Activated CD8-positive, alpha-beta memory T cell treated with anti-CD3 and anti-CD28 coated beads, Interleukin-2, amount 50 U/mL, for 48 hours (primary cell): ENCODE data around the gene CRNKL1.

Experiments used
- DNase-seq: peaks from one replicate; pipeline ENCODE4 v3.0.0-alpha.2; 2020

The CRNKL1 gene

GRCh38 chr20:20052074-20052970 lies at the start of gene CRNKL1, which contains the start of gene CFAP61:
CRNKL1 (minus strand) TSS chr20:20052466; CDS start chr20:20052342, 124 bp downstream.
CFAP61 (plus strand) TSS chr20:20052532; CDS start chr20:20056654, 4,122 bp downstream.
- peak; percentile 97 for DNase-seq

- DNase-seq: no peak
Measured at GRCh38 chr20:20100881-20101280, 48.6 kb upstream of the CRNKL1 start.

DNA sequence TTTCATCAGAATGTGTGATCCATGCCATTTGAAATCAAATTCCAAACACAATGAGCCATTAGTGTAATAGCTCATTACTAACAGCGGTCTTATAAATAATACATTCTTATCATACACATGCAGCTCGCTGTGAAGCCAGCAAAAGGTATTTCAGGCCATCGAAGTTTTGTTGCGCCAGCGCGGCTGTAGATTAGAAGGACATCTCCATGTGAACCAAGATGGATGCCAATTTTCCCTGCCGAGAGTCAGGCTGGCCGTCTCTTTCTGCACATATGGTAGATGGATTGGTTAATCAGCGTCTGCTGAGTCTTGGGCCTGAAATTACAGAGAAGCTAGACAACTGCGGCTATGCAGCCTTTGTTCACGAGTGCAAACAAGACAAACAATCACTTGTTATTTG lies 44.2 kb upstream of the CRNKL1 start:
- DNase-seq: no peak

DNA sequence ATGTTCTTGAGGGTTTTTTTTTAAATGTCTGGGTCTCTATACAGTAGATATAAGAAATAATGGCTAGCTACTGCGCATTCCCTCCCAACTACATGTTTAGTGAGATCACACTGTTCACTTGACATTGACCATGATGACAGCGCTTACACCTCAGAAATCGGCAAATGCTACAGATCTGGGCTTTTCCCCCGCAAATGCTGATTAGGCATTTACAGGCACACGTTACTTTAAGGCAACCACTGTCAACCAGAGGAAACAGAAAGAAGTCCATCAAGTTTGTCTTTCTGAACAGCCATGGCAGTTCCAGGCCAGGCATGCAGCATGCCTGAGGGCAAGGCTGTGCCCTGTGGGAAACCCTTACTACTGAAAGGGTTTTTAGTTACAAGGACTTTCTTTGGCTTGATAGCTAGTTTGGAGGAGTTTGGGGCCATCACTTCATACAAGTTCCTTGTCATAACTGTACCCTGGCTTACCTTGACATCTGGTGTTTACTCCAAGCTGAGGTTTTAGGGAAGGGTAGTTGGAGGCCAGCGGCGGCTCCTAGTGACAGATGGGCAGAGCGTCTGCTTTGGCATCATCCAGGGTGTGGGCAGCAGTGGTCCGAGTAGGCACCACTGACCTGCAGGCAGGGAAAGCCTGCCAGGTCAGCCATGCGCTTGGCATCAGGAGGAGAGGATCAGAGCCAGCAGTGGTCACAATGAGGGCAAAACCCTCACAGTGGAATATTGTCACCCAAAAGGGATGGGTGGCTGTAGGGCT lies 43.0 kb upstream of the CRNKL1 start:
- DNase-seq: no peak

- DNase-seq: no peak
Measured at GRCh38 chr20:20094410-20094809, 42.1 kb upstream of the CRNKL1 start.

GRCh38 chr20:20092827-20093226 lies 40.6 kb upstream of the CRNKL1 start:
- DNase-seq: no peak

DNA sequence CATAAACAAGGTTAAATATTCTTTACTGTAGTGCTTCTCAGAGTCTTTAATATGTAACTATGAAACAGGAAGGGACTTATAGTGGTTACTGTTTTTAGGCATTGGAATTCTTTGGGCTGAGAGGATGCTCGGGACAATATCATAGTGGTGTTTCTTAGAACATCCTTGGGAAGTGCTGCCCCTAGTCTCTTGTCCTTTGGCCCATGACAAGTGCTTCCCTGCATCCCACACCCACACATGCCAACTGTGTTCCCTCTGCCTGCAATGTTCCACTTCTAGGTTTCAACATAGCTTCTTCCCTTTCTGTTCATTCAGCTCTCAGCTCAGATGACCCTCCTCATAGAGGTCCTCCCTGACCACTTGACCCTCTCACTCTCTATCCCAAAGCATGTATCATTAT lies 37.7 kb upstream of the CRNKL1 start:
- DNase-seq: no peak

DNA sequence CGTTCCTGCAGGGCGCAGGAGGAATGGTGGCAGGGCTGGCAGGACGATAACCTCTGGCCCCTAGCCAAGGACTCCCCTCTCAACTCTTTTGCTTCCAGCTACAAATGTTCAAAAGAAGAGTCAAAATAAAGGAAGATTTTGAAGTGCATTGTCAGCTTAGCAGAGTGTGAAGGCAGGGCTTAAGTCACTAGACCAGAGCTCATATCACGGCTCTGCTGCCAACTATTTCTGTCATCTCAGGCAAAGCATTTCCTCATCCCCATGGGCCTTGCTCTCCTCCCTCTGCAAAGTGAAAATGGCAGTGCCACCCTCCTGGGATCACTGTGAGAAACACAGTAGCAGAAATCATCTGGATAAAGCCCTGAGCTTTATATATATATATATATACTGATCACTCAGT lies 36.8 kb upstream of the CRNKL1 start:
- no peak for DNase-seq

DNA sequence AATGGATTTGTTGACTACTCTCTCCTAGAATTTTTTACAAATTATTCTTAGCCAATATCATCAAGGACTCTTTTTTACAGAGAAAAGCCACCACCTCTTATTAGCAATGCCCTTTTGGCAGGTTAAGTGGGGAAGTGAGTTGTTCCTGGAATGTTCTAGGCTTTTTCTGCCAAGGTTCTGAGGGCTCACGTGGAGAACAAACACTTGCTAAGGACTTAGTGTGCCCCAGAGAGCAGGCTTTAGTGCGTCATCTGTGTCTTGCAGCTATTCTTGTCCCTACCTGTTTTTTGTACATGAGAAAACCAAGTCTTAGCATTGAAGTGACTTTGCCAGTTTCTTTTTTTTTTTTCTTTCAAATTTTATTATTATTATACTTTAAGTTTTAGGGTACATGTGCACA lies 33.5 kb upstream of the CRNKL1 start:
- DNase-seq: no peak

DNA sequence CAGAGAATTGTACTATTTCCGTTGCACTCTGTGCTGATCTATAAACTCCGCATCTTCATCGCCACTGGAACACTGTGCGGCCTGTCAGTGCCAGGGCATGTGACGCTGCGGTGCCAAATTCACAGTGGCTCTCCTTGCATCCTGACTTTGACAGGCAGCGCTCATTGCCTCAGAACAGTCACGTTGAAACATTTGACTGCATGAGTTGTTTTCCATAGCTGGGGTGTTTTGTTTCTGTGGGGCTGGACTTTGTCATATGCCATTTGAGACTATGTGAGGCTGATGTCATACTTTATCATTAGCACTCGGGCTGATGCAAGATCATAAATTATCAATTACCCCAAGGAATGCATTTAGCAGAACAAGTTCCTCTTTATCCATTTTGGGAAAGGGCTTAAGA lies 32.8 kb upstream of the CRNKL1 start:
- DNase-seq: no peak

GRCh38 chr20:20084296-20084752 lies 32.1 kb upstream of the CRNKL1 start:
- DNase-seq: no peak

- no peak for DNase-seq
Measured at GRCh38 chr20:20083807-20084206, 31.5 kb upstream of the CRNKL1 start.

GRCh38 chr20:20079102-20079784 lies 27.0 kb upstream of the CRNKL1 start:
- DNase-seq: no peak

GRCh38 chr20:20078041-20078440 lies 25.8 kb upstream of the CRNKL1 start:
- no peak for DNase-seq

DNA sequence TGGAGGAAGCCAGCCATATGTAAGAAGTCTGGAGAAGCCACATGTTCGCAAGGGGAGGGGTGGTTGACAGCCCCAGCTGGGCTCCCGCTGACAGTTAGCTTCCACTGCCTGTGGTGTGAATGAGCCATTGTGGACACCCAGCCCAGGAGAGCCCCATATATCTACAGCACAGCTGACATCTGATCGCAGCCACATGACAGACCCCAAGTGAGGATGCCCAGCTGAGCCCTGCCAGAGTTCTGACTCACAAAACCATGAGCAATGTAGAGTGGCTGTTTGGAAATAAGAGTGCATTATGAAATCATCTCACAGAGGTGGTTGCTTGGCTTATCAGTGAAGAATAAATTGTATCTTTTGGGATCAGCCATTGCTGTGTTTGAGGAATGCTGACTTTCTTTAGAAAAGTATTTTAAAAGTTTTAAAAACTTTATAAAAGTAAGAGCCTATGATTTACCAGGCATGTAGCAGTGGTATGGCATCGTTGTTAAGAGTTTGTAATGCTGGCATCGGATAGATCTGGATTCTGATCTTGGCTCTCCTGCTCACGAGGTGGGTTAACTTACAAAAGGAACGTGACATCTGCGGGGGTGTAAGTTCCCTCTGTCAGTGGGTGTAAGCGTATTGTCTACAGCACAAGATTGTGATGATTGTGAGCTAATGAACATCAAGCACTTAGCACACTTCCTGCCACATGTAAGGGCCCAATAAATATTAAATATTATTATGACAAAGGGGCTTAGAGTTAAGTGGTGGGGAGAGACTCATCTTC lies 24.2 kb upstream of the CRNKL1 start:
- DNase-seq: no peak

DNA sequence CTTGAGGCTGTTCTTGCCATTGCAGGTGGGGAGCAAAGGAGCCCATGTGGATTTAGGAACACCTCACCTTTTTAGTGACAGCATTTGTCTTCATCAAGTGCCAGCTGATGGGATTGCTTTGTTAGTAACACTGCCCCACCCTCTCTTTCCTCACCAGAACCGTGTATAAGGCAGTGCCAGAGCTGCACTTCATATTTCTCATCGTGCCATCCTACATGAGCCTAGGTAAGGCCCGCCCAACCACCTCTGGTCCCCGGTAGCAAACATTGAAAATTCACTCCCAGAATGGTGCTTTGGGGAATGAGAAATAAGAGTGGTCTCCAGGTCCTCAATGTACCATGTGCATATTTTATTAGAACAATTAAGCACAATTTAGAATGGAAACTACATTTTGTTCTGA lies 22.8 kb upstream of the CRNKL1 start:
- DNase-seq: no peak

- no peak for DNase-seq
Measured at GRCh38 chr20:20073801-20074371, 21.6 kb upstream of the CRNKL1 start.

DNA sequence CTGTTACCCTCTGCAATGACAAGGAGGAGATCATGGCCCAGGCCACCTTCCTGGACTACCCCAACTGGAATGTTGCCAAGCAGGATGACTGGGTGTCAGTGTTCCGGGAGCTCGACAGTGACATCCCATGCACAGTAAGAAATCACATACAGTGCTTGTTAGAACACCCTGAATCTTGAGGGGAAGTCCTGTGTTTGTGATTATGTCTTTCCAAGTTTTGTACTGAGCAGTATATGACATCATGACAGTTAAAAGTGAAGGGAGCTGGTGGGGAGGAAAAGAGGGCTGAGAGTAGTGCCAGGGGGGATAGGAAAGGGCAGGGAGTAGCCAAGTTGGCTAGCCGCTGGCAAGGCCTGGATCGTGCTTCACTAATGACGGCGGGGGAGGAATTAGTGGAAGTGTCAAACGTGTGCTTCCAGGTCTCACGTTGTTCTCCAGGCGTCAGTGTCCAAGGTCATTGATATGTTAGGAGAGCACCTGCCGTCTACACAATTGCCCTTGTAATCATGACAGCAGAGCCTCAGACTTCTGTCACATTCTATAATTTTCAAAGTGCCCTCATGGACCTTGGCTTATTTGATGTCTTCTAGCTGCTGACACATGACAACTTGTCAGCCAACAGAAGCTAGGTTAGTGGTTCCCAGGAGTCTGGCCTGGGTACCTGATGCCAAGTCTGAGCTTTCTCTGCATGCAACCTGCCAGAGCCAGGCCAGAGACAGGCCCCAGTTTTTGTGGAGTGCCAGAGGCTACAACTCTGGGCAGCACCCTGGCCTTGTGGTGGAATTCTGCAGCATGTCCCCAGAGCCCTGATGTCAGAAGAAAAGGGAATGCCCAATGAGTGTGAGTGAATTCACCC lies 18.8 kb upstream of the CRNKL1 start:
- no peak for DNase-seq

- no peak for DNase-seq
Measured at GRCh38 chr20:20065361-20065760, 13.1 kb upstream of the CRNKL1 start.

DNA sequence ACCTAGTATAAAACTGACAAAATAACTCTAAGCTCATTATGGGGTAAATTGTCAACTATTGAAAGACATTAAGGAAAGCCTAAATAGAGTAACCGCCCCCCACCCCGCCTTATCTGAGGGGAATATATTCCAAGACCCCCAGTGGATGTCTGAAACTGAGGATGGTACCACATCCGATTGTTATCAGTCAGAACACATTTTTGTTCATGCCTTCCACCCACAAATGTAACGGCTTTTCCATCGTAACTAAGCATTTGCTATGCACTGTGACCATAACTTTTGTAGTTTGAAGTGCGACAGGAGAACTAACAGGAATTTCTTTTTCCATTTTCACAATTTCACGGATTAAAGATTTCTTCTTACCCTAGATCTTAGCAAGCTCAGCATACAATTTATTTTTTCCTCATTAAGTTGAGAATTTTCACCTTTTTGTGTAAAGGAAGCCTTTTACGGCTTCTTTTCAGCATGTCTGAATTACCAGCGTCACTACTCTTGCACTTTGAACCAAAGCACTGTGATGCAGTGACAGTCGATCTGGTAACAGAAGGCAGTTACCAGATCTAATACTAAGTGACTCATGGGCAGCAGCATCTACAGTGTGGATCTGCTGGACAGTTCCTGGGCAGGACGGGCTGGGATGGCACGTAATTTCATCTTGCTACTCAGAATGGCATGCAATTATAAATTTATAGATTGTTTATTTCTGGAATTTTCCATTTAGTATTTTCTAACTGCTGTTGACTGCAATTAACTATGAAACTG lies 11.9 kb upstream of the CRNKL1 start:
- DNase-seq: no peak
